IMR-90 (cell line): Measurements from ENCODE around the gene GLT1D1. TPM values are rescaled to one million over a fixed set of nuclear protein-coding genes. Genes with fewer than 3 reads are reported as not detected.

Source experiments
- ATAC-seq: fragments of 200-7000 bp; cut with Tn5 transposase; 2 replicates; pipeline ENCODE4 v1.9.1; 2020; ENCODE audit warnings: low read depth, mild to moderate bottlenecking, moderate library complexity
- BruUV-seq: library from RNA; stranded (reverse); fragments of 400-500 nt; replicated peaks from 2 replicates; lab custom pipeline; 2021; lab: Mats Ljungman, UMichigan
- CTCF ChIA-PET: fragments of 300-600 bp; formaldehyde crosslinking; extraction: SDS; loops from one replicate; lab custom pipeline; 2021; ENCODE audit warnings: antibody characterized with exemption; lab: Yijun Ruan, JAX
- POLR2A ChIA-PET: fragments of 300-600 bp; sonication (Branson Sonifier 250); formaldehyde crosslinking; loops from one replicate; lab custom pipeline; 2022; ENCODE audit warnings: antibody characterized with exemption; ENCODE audit not compliant: unreplicated experiment; lab: Charles Lee
- DNase-seq: peaks from one replicate; pipeline ENCODE4 v3.0.0; 2013
- H2AFZ ChIP-seq: replicated peaks from 2 replicates; pipeline ENCODE3; 2013; ENCODE audit warnings: low read length, mild to moderate bottlenecking; ENCODE audit not compliant: poor library complexity
- H2AK5ac ChIP-seq: 2 replicates; pipeline ENCODE4 v1.6.1; 2013; ENCODE audit warnings: low read depth, low read length, inconsistent platforms
- H2AK9ac ChIP-seq: replicated peaks from 2 replicates; pipeline ENCODE3; 2013; ENCODE audit warnings: mild to moderate bottlenecking, low read depth, low read length, moderate library complexity; ENCODE audit not compliant: poor library complexity
- H2BK120ac ChIP-seq: 2 replicates; pipeline ENCODE4 v1.6.1; 2013; ENCODE audit warnings: low read depth, low read length, inconsistent platforms
- H2BK15ac ChIP-seq: 3 replicates; pipeline ENCODE4 v1.6.1; 2013; ENCODE audit warnings: low read depth, low read length, inconsistent platforms
- H2BK20ac ChIP-seq: 2 replicates; pipeline ENCODE4 v1.6.1; 2013; ENCODE audit warnings: low read depth, mild to moderate bottlenecking, inconsistent platforms, low read length, moderate library complexity
- H2BK5ac ChIP-seq: 2 replicates; pipeline ENCODE4 v1.6.1; 2013; ENCODE audit warnings: mild to moderate bottlenecking, low read depth, low read length, inconsistent platforms; ENCODE audit not compliant: poor library complexity, severe bottlenecking
- H3K14ac ChIP-seq: replicated peaks from 2 replicates; pipeline ENCODE4 v1.6.1; 2013; ENCODE audit warnings: low read depth, low read length, inconsistent platforms
- H3K18ac ChIP-seq: 2 replicates; pipeline ENCODE4 v1.6.1; 2013; ENCODE audit warnings: low read depth, low read length, control low read depth
- H3K23ac ChIP-seq: 2 replicates; pipeline ENCODE4 v1.6.1; 2013; ENCODE audit warnings: low read depth, low read length, inconsistent platforms
- H3K27ac ChIP-seq: 2 replicates; pipeline ENCODE4 v1.5.1; 2013; ENCODE audit warnings: mild to moderate bottlenecking, control low read depth, low read length; ENCODE audit not compliant: insufficient read depth
- H3K27me3 ChIP-seq: 2 replicates; pipeline ENCODE4 v1.6.1; 2013; ENCODE audit warnings: low read length; ENCODE audit not compliant: control insufficient read depth, insufficient read depth
- H3K36me3 ChIP-seq: 2 replicates; pipeline ENCODE4 v1.6.1; 2013; ENCODE audit warnings: low read length, mixed read lengths; ENCODE audit not compliant: control insufficient read depth, insufficient read depth
- H3K4ac ChIP-seq: 2 replicates; pipeline ENCODE4 v1.6.1; 2013; ENCODE audit warnings: low read depth, low read length, inconsistent platforms
- H3K4me1 ChIP-seq: 2 replicates; pipeline ENCODE4 v1.6.1; 2013; ENCODE audit warnings: low read length, mixed read lengths; ENCODE audit not compliant: control insufficient read depth, insufficient read depth
- H3K4me2 ChIP-seq: 2 replicates; pipeline ENCODE4 v1.6.1; 2013; ENCODE audit warnings: low read depth, mild to moderate bottlenecking, control low read depth, low read length, moderate library complexity
- H3K4me3 ChIP-seq: 2 replicates; pipeline ENCODE4 v1.5.1; 2013; ENCODE audit warnings: low read depth, mild to moderate bottlenecking, control low read depth, low read length, moderate library complexity; ENCODE audit not compliant: insufficient read depth
- H3K56ac ChIP-seq: 2 replicates; pipeline ENCODE4 v1.6.1; 2013; ENCODE audit warnings: low read length, inconsistent platforms; ENCODE audit not compliant: insufficient read depth; ENCODE audit errors: extremely low read depth
- H3K79me1 ChIP-seq, 2 experiments: 2 replicates each; pipeline ENCODE4 v1.6.1; 2013; ENCODE audit warnings: low read length in 2 of 2, inconsistent platforms in 1 of 2, low read depth in 1 of 2
- H3K9ac ChIP-seq: 2 replicates; pipeline ENCODE4 v1.6.1; 2013; ENCODE audit warnings: low read depth, low read length, control low read depth
- H3K9me1 ChIP-seq: 2 replicates; pipeline ENCODE4 v1.6.1; 2013; ENCODE audit warnings: low read length, inconsistent platforms; ENCODE audit not compliant: insufficient read depth
- H3K9me3 ChIP-seq: 2 replicates; pipeline ENCODE4 v1.6.1; 2013; ENCODE audit warnings: low read length; ENCODE audit not compliant: control insufficient read depth, insufficient read depth
- H4K20me1 ChIP-seq: 2 replicates; pipeline ENCODE4 v1.6.1; 2013; ENCODE audit warnings: low read length, inconsistent platforms; ENCODE audit not compliant: insufficient read depth
- H4K5ac ChIP-seq: 2 replicates; pipeline ENCODE4 v1.6.1; 2013; ENCODE audit warnings: mild to moderate bottlenecking, low read depth, low read length, control low read depth
- H4K8ac ChIP-seq, 2 experiments: 2 replicates each; pipeline ENCODE4 v1.6.1; 2013; ENCODE audit warnings: low read depth in 2 of 2, low read length in 2 of 2, control low read depth in 1 of 2, inconsistent platforms in 1 of 2
- H4K91ac ChIP-seq: 2 replicates; pipeline ENCODE4 v1.6.1; 2013; ENCODE audit warnings: low read depth, low read length, inconsistent platforms; ENCODE audit not compliant: insufficient read depth
- BHLHE40 ChIP-seq: fragments of 150-350 bp; IDR thresholded peaks from 2 replicates; pipeline ENCODE4 v1.6.1; 2016; ENCODE audit warnings: mild to moderate bottlenecking, low read depth, low read length
- CEBPB ChIP-seq: IDR thresholded peaks from 2 replicates; pipeline ENCODE4 v1.6.1; 2012; ENCODE audit warnings: low read depth, low read length, improper control_type of control experiment
- CHD1 ChIP-seq: IDR thresholded peaks from 2 replicates; pipeline ENCODE4 v1.6.1; 2012; ENCODE audit warnings: low read depth, low read length, improper control_type of control experiment
- FOS ChIP-seq: fragments of 150-350 bp; IDR thresholded peaks from 2 replicates; pipeline ENCODE4 v1.6.1; 2016; ENCODE audit warnings: low read depth, low read length
- MAFK ChIP-seq: IDR thresholded peaks from 2 replicates; pipeline ENCODE4 v1.6.1; 2012; ENCODE audit warnings: low read depth, low read length, improper control_type of control experiment
- MAZ ChIP-seq: IDR thresholded peaks from 2 replicates; pipeline ENCODE4 v1.6.1; 2012; ENCODE audit warnings: low read depth, mild to moderate bottlenecking, low read length, improper control_type of control experiment, moderate library complexity, borderline replicate concordance
- MXI1 ChIP-seq: IDR thresholded peaks from 2 replicates; pipeline ENCODE4 v1.6.1; 2012; ENCODE audit warnings: low read depth, mild to moderate bottlenecking, low read length, moderate library complexity, borderline replicate concordance
- NFE2L2 ChIP-seq: fragments of 150-350 bp; IDR thresholded peaks from 2 replicates; pipeline ENCODE4 v1.6.1; 2016; ENCODE audit warnings: low read depth, mild to moderate bottlenecking, low read length
- POLR2A ChIP-seq: IDR thresholded peaks from 2 replicates; pipeline ENCODE4 v1.6.1; 2012; ENCODE audit warnings: mild to moderate bottlenecking, low read depth, low read length
- RAD21 ChIP-seq: IDR thresholded peaks from 2 replicates; pipeline ENCODE4 v1.6.1; 2012; ENCODE audit warnings: low read length, improper control_type of control experiment
- RCOR1 ChIP-seq: IDR thresholded peaks from 2 replicates; pipeline ENCODE4 v1.6.1; 2012; ENCODE audit warnings: mild to moderate bottlenecking, low read length, improper control_type of control experiment; ENCODE audit not compliant: insufficient replicate concordance
- RFX5 ChIP-seq: IDR thresholded peaks from 2 replicates; pipeline ENCODE4 v1.8.0; 2012; ENCODE audit warnings: low read depth, mild to moderate bottlenecking, low read length, moderate library complexity
- SMC3 ChIP-seq: fragments of 150-350 bp; IDR thresholded peaks from 2 replicates; pipeline ENCODE4 v1.6.1; 2016; ENCODE audit warnings: low read depth, mild to moderate bottlenecking, antibody characterized with exemption, low read length, moderate library complexity
- WGBS, 2 experiments: methylation state at CpG; one replicate each; pipeline versions ENCODE4 v1.1.5 to v1.1.7; 2013; ENCODE audit warnings: missing lambda C conversion rate in 2 of 2; ENCODE audit not compliant: insufficient read length in 1 of 2; ENCODE audit errors: extremely low coverage in 2 of 2; 5-methylcytosine and 5-hydroxymethylcytosine counted together
- dilution Hi-C: fragments of 300-500 bp; cut with HindIII; formaldehyde crosslinking; loops from one replicate; pipeline ENCODE4 v1.14.3; 2018; ENCODE audit warnings: low sequenced_read_pairs; ENCODE audit not compliant: unreplicated experiment
- in situ Hi-C: fragments of 300-500 bp; cut with MboI; formaldehyde crosslinking; loops from 3 replicates; pipeline ENCODE4 v1.14.3; 2019; ENCODE audit warnings: low sequenced_read_pairs, inconsistent platforms, mixed read lengths
- intact Hi-C: fragments of 100-400 bp; cut with micrococcal nuclease; formaldehyde crosslinking; loops from 2 replicates; pipeline ENCODE4 v1.10.0; 2022
- polyA plus RNA-seq, 3 experiments: library from polyadenylated mRNA; depleted of rRNA; stranded (reverse); fragments of >200 nt; gene quantifications; 2 replicates each; pipeline ENCODE4 v1.2.3, GENCODE V29; 2012; ENCODE audit warnings: low replicate concordance in 1 of 3
- total RNA-seq: library from RNA; depleted of rRNA; stranded (reverse); fragments of >200 nt; gene quantifications from 2 replicates; pipeline ENCODE4 v1.2.3, GENCODE V29; 2012
- TF ChIP-seq, protein P1 (sequence below): fragments of 150-350 bp; IDR thresholded peaks from 2 replicates; pipeline ENCODE4 v1.6.1; 2017; ENCODE audit warnings: mild to moderate bottlenecking, antibody characterized with exemption, low read length, low read depth
- TF ChIP-seq, protein P2 (sequence below): fragments of 150-350 bp; IDR thresholded peaks from 2 replicates; pipeline ENCODE4 v1.6.1; 2016; ENCODE audit warnings: low read depth, mild to moderate bottlenecking, low read length, moderate library complexity, borderline replicate concordance

Gene GLT1D1
- total and polyA plus RNA-seq, 2 of the 4 experiments (the other 2 are of a cell fraction) = not detected

DNA sequence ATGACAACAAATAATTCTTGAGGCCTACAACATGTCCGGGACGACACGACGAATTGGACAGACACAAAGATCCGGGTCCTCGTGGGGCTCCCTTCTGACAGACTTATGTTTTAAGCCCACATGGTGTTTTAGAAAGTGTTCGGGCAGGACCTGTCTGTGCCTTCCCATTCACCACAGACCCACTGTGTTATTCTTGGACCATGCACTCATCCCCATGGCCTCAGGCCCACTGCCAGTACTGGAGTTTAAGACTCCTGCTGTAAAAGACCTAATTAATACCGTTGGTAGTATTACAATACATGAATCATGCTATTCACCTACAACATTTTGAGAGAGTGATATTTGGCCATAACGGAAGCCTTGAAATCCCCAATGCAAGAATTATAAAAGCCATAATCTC lies 49.5 kb upstream of the GLT1D1 start (continued):
- TF ChIP-seq RFX5 = no peak
- TF ChIP-seq MXI1 = no peak

DNA sequence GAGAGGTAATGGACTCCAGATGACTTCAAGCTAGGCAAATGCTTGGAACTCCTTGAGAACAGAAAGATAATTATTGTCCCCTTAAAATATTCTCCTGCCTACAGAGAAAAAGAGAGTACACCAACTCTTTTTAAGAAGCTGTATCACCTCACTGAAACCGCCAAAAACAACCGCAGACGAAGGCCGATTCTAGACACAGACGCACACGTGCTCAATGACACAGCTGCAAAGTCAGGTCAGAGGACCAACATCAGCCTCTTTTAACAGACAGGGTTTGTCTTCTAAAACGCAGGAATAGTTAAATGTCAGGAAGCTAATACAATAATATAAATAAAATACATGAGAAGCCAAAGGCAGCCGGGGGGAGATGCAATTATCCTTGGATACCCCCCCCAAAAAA lies 48.5 kb upstream of the GLT1D1 start:
- no peak overlapping the region for H3K56ac ChIP-seq
- H3K4me1 ChIP-seq = peaks cover 9% of the 10 kb centered on the region
- no peak overlapping the region for H3K27ac ChIP-seq
- H3K36me3 ChIP-seq = peaks cover 26% of the 10 kb centered on the region
- H3K23ac ChIP-seq = no peak overlapping the region
- H3K4me2 ChIP-seq = no peak overlapping the region
- 100% methylated on average over 4 of the region's 8 CpGs; no CpG with 5 or more reads in 1 of the 2 experiments for WGBS, 2 experiments
- no peak overlapping the region for H3K14ac ChIP-seq
- H2BK15ac ChIP-seq = no peak overlapping the region
- H4K8ac ChIP-seq = no peak overlapping the region
- no peak overlapping the region for H2AFZ ChIP-seq
- no peak overlapping the region for H3K4me3 ChIP-seq
- no peak overlapping the region for H2BK5ac ChIP-seq
- no peak overlapping the region for H3K9ac ChIP-seq
- H3K79me1 ChIP-seq = peaks cover 30 to 38% of the 10 kb centered on the region in 2 experiments
- no peak overlapping the region for H4K5ac ChIP-seq
- dilution Hi-C loops = no loop called here
- no peak for DNase-seq
- H2AK5ac ChIP-seq = no peak overlapping the region
- H2AK9ac ChIP-seq = no peak overlapping the region
- intact Hi-C loops = no loop called here
- no peak overlapping the region for H3K4ac ChIP-seq
- H3K27me3 ChIP-seq = no peaks in the 10 kb centered on the region
- no peak overlapping the region for H2BK20ac ChIP-seq
- no peak overlapping the region for H3K18ac ChIP-seq
- CTCF ChIA-PET = no interaction called here
- ATAC-seq = no peak
- H4K91ac ChIP-seq = no peak overlapping the region
- peaks cover 2% of the 10 kb centered on the region; the same call in 1 of the 2 replicates for H3K9me3 ChIP-seq
- POLR2A ChIA-PET = no interaction called here
- BruUV-seq = no TSS peak
- in situ Hi-C loops = no loop called here
- H3K9me1 ChIP-seq = peaks cover 14% of the 10 kb centered on the region; the same call in 1 of the 2 replicates
- no peak overlapping the region for H2BK120ac ChIP-seq
- H4K20me1 ChIP-seq = peaks cover 11% of the 10 kb centered on the region
- TF ChIP-seq FOS (no peak), RAD21 (no peak), SMC3 (no peak), CEBPB (no peak), NFE2L2 (no peak), CHD1 (no peak), MXI1 (no peak), RCOR1 (no peak), BHLHE40 (no peak), RFX5 (no peak), MAFK (no peak), POLR2A (no peak), MAZ (no peak)
- TF ChIP-seq, protein P1, sequence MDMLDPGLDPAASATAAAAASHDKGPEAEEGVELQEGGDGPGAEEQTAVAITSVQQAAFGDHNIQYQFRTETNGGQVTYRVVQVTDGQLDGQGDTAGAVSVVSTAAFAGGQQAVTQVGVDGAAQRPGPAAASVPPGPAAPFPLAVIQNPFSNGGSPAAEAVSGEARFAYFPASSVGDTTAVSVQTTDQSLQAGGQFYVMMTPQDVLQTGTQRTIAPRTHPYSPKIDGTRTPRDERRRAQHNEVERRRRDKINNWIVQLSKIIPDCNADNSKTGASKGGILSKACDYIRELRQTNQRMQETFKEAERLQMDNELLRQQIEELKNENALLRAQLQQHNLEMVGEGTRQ = no peak
- TF ChIP-seq, protein P2, sequence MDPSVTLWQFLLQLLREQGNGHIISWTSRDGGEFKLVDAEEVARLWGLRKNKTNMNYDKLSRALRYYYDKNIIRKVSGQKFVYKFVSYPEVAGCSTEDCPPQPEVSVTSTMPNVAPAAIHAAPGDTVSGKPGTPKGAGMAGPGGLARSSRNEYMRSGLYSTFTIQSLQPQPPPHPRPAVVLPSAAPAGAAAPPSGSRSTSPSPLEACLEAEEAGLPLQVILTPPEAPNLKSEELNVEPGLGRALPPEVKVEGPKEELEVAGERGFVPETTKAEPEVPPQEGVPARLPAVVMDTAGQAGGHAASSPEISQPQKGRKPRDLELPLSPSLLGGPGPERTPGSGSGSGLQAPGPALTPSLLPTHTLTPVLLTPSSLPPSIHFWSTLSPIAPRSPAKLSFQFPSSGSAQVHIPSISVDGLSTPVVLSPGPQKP = no peak
